Gastrocnemius medialis (tissue), 4 donors: ENCODE measurements around the gene ITGA2B. TPM values are rescaled to one million over a fixed set of nuclear protein-coding genes. Genes with fewer than 3 reads are reported as not detected.
"Not testable (repeated sequence)": the region's sequence is repeated elsewhere in the genome, so short reads cannot be mapped to it uniquely, and the experiment has no call there.

ENCODE experiments used
- ATAC-seq, 2 donors: fragments of 150-250 bp; one replicate each; pipeline ENCODE4 v1.9.1; 2016
- DNase-seq, 2 donors: peaks; one replicate each; pipeline ENCODE4 v3.0.0-alpha.2; 2019
- H3K27ac ChIP-seq, 4 donors: fragments of 200-600 bp; sonication (generic); 1 replicate in 1 of 4; 2 replicates in 3 of 4; pipeline ENCODE4 v1.5.1; 2016 to 2018; ENCODE audit warnings: mild to moderate bottlenecking in 2 of 4, moderate library complexity in 1 of 4
- H3K27me3 ChIP-seq, 3 donors: fragments of 200-600 bp; sonication (generic) in 2 of 3; 1 replicate in 1 of 3; 2 replicates in 2 of 3; pipeline versions ENCODE4 v1.5.1 to v1.6.0; 2016 to 2019; ENCODE audit warnings: mild to moderate bottlenecking in 1 of 3, moderate library complexity in 1 of 3
- H3K36me3 ChIP-seq, 2 donors: fragments of 200-600 bp; sonication (generic) in 1 of 2; one replicate each; pipeline ENCODE4 v1.5.1; 2017 to 2018
- H3K4me1 ChIP-seq, 2 donors: fragments of 200-600 bp; sonication (generic) in 1 of 2; one replicate each; pipeline ENCODE4 v1.5.1; 2016 to 2017; ENCODE audit warnings: mild to moderate bottlenecking in 2 of 2
- H3K4me3 ChIP-seq, 4 donors: fragments of 200-600 bp; sonication (generic) in 3 of 4; 1 replicate in 1 of 4; 2 replicates in 3 of 4; pipeline ENCODE4 v1.5.1; 2016 to 2019; ENCODE audit warnings: mild to moderate bottlenecking in 2 of 4
- H3K9me3 ChIP-seq, 3 donors: fragments of 200-600 bp; sonication (generic) in 2 of 3; 1 replicate in 1 of 3; 2 replicates in 2 of 3; pipeline ENCODE4 v1.5.1; 2016 to 2019
- CTCF ChIP-seq, 5 experiments: fragments of 450-650 bp in 3 of 5; fragments of 200-600 bp in 2 of 5; sonication (generic) in 2 of 5; IDR thresholded peaks in 4 of 5; conservative IDR thresholded peaks in 1 of 5; 1 replicate in 4 of 5; 2 replicates in 1 of 5; pipeline ENCODE4 v1.5.1; 2016 to 2019; ENCODE audit warnings: antibody characterized with exemption in 5 of 5, mild to moderate bottlenecking in 3 of 5, moderate library complexity in 3 of 5
- POLR2A ChIP-seq, 2 donors: fragments of 450-650 bp; IDR thresholded peaks; one replicate each; pipeline ENCODE4 v1.6.1; 2017; ENCODE audit warnings: antibody characterized with exemption in 2 of 2, mild to moderate bottlenecking in 2 of 2, moderate library complexity in 2 of 2
- in situ Hi-C, 4 donors: fragments of 200-750 bp; cut with MboI; loops; one replicate each; pipeline versions ENCODE4 v1.15.0 to v1.8.0; 2017; ENCODE audit warnings: low sequenced_read_pairs in 4 of 4
- intact Hi-C: fragments of 100-400 bp; cut with DNase I; formaldehyde crosslinking; loops from one replicate; pipeline ENCODE4 v1.15.1; 2023; ENCODE audit warnings: low total_unique reads
- total RNA-seq, 4 donors: library from RNA; depleted of rRNA; stranded (reverse); fragments of >200 nt; gene quantifications; one replicate each; pipeline versions ENCODE4 v1.1.0 to v1.2.3, GENCODE V29; 2016

Gene ITGA2B
- total RNA-seq, 4 donors from 2014 or later, result 0.33 TPM; not detected in 3

GRCh38 chr17:44331249-44331760, 58.1 kb downstream of the ITGA2B start:
- Histone ChIP-seq H3K36me3 (no peaks in the 10 kb centered on the region), H3K27me3 (no peaks in the 10 kb centered on the region), H3K4me1 (peaks cover 4 to 5% of the 10 kb centered on the region in 2 donors), H3K9me3 (no peaks in the 10 kb centered on the region), H3K27ac (peak overlapping the region; percentile 29 to 60 (median 47)), H3K4me3 (no peak overlapping the region)
- peak; percentile 57 to 72 for ATAC-seq
- intact Hi-C loops (loop anchor here (1.0 kb wide), 1 partner anchor 121 kb away; no protein-coding TSS in a partner anchor), in situ Hi-C loops (loop anchor here in 3 of 4 donors (5.0 to 10.0 kb wide), 3 partner anchors 119 to 129 kb away; no protein-coding TSS in a partner anchor)
- DNase-seq, result peak; percentile 56 to 78
- TF ChIP-seq CTCF (IDR thresholded peaks at IDR 0.05 in 4 of 5, conservative IDR thresholded peaks at IDR 0.05 in 1 of 5) (peak; percentile 83 to 88 (median 85)), POLR2A (IDR thresholded peaks at IDR 0.05) (no peak)

GRCh38 chr17:44330263-44330662, 59.2 kb downstream of the ITGA2B start:
- H3K27me3 ChIP-seq, H3K36me3 ChIP-seq, ATAC-seq, DNase-seq, H3K27ac ChIP-seq, H3K9me3 ChIP-seq, H3K4me3 ChIP-seq, intact Hi-C loops: not testable (repeated sequence)
- in situ Hi-C loops, result loop anchor here in 3 of 4 donors (5.0 to 10.0 kb wide), 3 partner anchors 118 to 128 kb away; no protein-coding TSS in a partner anchor
- peaks cover 10 to 14% of the 10 kb centered on the region in 2 donors for H3K4me1 ChIP-seq

GRCh38 chr17:44329516-44329915, 59.9 kb downstream of the ITGA2B start:
- H3K27me3 ChIP-seq, H3K4me3 ChIP-seq, H3K36me3 ChIP-seq, H3K9me3 ChIP-seq, ATAC-seq, DNase-seq, H3K27ac ChIP-seq: not testable (repeated sequence)
- peaks cover 10 to 14% of the 10 kb centered on the region in 2 donors for H3K4me1 ChIP-seq
- intact Hi-C loops (loop anchor here (5.0 kb wide), 1 partner anchor 207 kb away; the partner anchor contains the start of gene HDAC5), in situ Hi-C loops (loop anchor here in 2 of 4 donors (5.0 to 10.0 kb wide), 2 partner anchors 127 to 185 kb away; partner anchors contain the start of gene HROB (in 1 of the 2))

- DNase-seq (no peak), ATAC-seq (no peak)
- no peaks in the 10 kb centered on the region for H3K36me3 ChIP-seq
- no peak overlapping the region for H3K4me3 ChIP-seq
- peaks cover 16 to 28% of the 10 kb centered on the region in 2 donors for H3K4me1 ChIP-seq
- intact Hi-C loops, result loop anchor here (5.0 kb wide), 1 partner anchor 206 kb away; the partner anchor contains the start of gene HDAC5
- no peaks in the 10 kb centered on the region for H3K9me3 ChIP-seq
- TF ChIP-seq CTCF (IDR thresholded peaks at IDR 0.05 in 4 of 5, conservative IDR thresholded peaks at IDR 0.05 in 1 of 5) (no peak), POLR2A (IDR thresholded peaks at IDR 0.05) (no peak)
- peak overlapping the region in 2 of 4 donors; percentile 72 to 86 for H3K27ac ChIP-seq
- in situ Hi-C loops, result loop anchor here in 2 of 4 donors (5.0 to 10.0 kb wide), 2 partner anchors 126 to 183 kb away; partner anchors contain the start of gene HROB (in 1 of the 2)
- no peaks in the 10 kb centered on the region for H3K27me3 ChIP-seq
Measured at GRCh38 chr17:44327715-44328449, 61.6 kb downstream of the ITGA2B start.

- H3K4me1 ChIP-seq, result peaks cover 16 to 28% of the 10 kb centered on the region in 2 donors
Measured at GRCh38 chr17:44326861-44327444, 62.5 kb downstream of the ITGA2B start.

More at GRCh38 chr17:44326861-44327444, 62.5 kb downstream of the ITGA2B start:
- DNase-seq (peak; percentile 97 to 98), ATAC-seq (peak; percentile 61 to 69)
- H3K27me3 ChIP-seq, result no peaks in the 10 kb centered on the region
- intact Hi-C loops (loop anchor here (5.0 kb wide), 1 partner anchor 205 kb away; the partner anchor contains the start of gene HDAC5), in situ Hi-C loops (loop anchor here in 2 of 4 donors (5.0 to 10.0 kb wide), 2 partner anchors 125 to 182 kb away; partner anchors contain the start of gene HROB (in 1 of the 2))
- peak overlapping the region in 3 of 4 donors; percentile 53 to 92 (median 73) for H3K4me3 ChIP-seq
- H3K27ac ChIP-seq, result peak overlapping the region; percentile 86 to 99 (median 94)
- H3K9me3 ChIP-seq, result no peaks in the 10 kb centered on the region
- TF ChIP-seq CTCF (IDR thresholded peaks at IDR 0.05 in 4 of 5, conservative IDR thresholded peaks at IDR 0.05 in 1 of 5), result peak in 1 of 5 experiments; percentile 58
- peak in 1 of 2 donors; percentile 15 for TF ChIP-seq POLR2A (IDR thresholded peaks at IDR 0.05)
- H3K36me3 ChIP-seq, result peaks cover 0 to 8% of the 10 kb centered on the region in 2 donors
